KBM-7 (cell line): ENCODE data around the gene SLC6A15.

ENCODE experiments used
- DNase-seq: peaks from one replicate; pipeline ENCODE4 v3.0.0-alpha.2; 2015
- in situ Hi-C: fragments of 300-500 bp; cut with MboI; formaldehyde crosslinking; loops from 2 replicates; pipeline ENCODE4 v1.14.3; 2020; ENCODE audit warnings: low sequenced_read_pairs, low pct_unique_long_range_greater_than_20kb, mixed read lengths

SLC6A15 gene

DNA sequence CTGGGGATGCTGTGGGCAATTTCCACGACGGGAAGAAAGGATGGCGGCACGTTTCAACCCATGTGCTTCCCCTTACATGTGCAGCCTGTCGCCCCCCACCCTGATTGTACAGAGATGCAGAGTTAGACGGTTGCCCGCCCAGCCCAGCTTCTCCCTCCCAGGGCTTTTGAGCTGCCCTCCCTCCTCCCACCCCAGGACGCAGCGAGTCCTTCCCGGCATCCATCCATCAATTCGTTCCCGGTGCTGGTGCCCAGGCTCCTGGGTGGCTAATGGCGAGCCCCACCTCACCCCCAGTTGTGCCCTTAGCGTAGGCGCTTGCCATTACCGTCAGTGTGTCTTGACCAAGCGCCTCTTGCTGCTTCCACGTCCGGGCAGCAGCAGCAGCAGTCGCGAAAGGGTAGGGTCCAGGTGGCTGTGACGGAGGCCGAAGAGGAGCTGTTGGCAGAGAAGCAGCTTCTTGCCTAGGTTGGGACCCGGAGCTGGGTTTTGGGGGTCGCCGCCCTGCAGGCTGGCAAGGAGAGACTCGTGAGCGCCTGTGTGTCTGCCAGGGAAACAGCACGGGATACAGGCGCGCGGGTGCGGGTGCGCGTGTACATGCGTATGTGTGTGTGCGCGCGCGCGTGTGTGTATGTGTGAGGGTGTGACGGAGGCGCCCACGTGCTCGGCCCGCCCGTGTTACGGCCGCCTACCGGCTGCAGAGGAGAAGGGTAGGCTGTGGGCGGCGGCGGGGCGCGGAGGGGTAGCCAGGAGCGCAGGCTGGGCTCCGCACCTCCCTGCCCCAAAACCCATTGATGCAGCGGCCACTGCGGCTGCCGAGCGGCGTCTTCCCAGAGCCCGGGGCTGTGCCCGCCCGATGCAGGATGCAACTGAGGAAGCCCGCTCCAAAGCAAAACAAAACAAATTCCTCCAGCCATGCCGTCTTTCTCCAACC, at the start of gene SLC6A15:
SLC6A15 (minus strand) TSS at position 602 of the 931 bp plus-strand sequence. CDS start 20,679 bp downstream, outside the sequence.
- no peak for DNase-seq
- in situ Hi-C loops = no loop called here

DNA sequence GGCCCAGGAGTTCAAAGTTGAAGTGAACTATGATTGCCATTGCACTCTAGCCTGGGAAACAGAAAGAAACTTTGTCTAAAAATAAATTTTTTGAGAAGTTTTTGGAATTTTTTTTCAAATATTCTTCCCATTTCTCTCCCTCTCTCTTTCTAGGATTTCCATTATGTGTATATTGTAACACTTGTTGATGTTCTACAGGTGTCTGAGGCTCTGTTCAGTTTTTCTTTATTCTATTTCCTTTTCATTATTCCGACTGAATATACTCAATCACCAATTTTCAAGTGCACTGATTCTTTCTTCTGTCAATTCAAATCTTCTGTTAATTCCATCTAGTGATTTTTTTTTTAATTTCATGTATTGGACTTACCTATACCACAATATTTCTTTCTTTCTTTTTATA, 48.3 kb upstream of the SLC6A15 start:
- in situ Hi-C loops = no loop called here
- no peak for DNase-seq

GRCh38 chr12:84955298-84955697, 42.7 kb upstream of the SLC6A15 start:
- in situ Hi-C loops = no loop called here
- DNase-seq = no peak

- in situ Hi-C loops = no loop called here
- no peak for DNase-seq
These were observed 41.8 kb upstream of the SLC6A15 start for GRCh38 chr12:84954415-84954814.

DNA sequence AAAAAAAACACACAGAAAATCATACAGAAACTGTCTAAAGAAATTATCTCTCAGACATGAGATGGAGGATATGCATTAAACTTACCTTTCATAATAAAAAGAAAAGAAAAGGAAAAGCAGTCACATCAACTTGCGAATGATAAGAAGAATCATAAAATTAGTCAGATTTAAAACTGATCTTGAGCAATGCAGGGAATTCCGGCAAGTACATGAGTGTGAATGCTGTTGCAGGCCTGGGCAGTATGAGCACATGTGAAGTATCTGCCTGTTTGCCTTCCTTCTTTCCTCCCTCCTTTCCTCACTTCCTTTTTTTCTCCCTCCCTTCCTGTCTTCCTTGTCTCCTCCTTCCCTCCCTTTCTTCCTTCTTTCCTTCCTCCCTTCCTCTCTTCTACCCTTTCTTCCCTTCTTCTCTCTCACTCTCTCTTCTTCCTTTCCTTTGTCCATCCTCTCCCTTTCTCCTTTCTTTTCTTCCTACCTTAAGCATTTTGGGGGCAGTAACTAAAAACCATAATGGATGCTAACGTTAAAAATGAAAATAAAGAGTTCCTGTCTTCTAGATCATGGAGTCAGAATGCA, 38.5 kb upstream of the SLC6A15 start:
- no peak for DNase-seq
- in situ Hi-C loops = no loop called here

DNA sequence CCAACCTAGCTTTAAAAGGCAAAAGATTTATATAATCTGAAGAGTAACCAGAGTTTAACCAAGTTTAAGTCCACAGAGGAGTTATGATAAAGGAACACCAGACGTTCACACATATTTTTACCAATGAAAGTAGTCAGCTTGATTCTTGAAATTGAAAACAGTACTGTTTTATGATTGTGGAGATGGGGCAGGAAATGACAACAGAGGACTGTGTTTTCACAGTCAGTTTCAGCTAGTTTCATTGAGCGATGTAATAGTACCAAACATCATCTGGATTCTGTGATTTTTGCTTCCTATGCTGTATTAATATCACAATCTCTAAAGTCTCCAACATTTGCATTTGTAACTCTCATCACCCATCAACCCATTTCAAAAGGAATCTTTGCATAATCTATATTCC, 34.2 kb upstream of the SLC6A15 start:
- DNase-seq = no peak
- in situ Hi-C loops = no loop called here

GRCh38 chr12:84937415-84937814, 24.8 kb upstream of the SLC6A15 start:
- DNase-seq = no peak
- in situ Hi-C loops = no loop called here

- no peak for DNase-seq
- in situ Hi-C loops = no loop called here
These were observed 16.9 kb upstream of the SLC6A15 start for GRCh38 chr12:84929501-84929900.

GRCh38 chr12:84924981-84925380, 12.4 kb upstream of the SLC6A15 start:
- in situ Hi-C loops = no loop called here

GRCh38 chr12:84922693-84923092, 10.1 kb upstream of the SLC6A15 start:
- no peak for DNase-seq
- in situ Hi-C loops = no loop called here

More at GRCh38 chr12:84924981-84925380, 12.4 kb upstream of the SLC6A15 start:
- no peak for DNase-seq

GRCh38 chr12:84920331-84920730, 7.7 kb upstream of the SLC6A15 start:
- in situ Hi-C loops = no loop called here
- no peak for DNase-seq

- in situ Hi-C loops = no loop called here
- no peak for DNase-seq
These were observed 6.7 kb upstream of the SLC6A15 start for GRCh38 chr12:84919271-84919670.

DNA sequence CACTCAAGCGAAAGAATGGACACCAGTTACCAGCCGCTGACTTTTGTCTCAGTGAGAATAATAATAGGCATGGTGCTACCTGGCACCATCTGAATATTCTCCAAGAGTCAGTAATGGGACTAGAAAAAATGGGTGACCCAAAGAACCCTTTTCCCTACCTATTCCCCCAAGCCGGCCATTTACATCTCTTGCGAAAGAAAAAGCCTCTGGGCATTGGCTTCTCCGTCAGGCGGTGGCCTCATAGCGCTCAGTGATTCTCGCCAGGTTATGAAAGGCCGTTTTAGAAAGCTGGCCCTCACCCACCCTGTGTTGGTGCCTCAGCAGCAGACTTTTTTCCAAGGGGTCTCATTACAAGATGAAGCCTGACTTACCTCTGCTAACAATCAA, 523 bp upstream of the SLC6A15 start:
- DNase-seq = no peak
- in situ Hi-C loops = no loop called here

DNA sequence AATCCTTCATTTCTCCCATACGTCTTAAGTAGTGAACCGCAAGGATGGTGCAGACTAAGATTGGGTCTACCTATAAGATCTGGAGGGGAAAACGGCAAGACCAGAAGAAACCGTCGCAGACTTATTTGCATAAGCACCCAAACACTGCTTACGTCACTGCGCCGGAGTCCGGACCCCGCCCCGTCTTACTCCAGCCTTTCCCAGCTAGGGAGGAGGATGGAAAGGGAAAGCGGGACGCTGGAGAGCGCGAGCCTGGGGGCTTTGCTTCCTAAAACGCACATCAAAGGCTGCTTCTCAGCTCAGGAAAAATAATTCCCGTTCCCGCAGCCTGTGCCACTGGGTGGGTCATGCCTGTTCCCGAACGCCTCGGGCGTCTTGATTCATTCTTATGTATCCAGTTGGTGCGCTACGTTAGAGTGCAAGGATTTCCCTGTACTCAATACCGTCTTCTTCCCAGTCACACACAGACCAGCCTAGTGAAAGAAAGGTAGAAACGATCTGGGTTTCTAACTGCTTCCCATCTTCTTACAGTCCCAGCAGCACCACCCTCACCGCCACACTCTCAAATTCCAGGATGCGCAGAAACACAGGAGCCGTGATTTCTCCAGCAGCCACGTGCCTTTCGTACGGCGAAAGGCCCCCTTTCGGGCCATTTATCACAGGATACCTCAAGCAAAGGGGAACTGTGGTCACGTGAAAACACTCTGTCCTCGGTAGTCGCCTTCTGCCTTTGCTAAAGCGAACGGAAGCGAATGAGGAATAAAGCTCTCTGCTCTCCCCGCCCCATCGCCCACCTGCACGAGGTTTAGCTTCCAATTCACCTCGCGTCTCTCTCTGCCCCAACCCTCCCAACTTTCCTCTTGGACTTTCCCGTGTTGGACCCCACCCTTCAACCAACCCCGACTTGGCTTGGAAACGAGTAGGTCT, 1.1 kb downstream of the SLC6A15 start:
- no peak for DNase-seq
- in situ Hi-C loops = no loop called here

- in situ Hi-C loops = no loop called here
These were observed 1.9 kb downstream of the SLC6A15 start for GRCh38 chr12:84910549-84911241.

DNA sequence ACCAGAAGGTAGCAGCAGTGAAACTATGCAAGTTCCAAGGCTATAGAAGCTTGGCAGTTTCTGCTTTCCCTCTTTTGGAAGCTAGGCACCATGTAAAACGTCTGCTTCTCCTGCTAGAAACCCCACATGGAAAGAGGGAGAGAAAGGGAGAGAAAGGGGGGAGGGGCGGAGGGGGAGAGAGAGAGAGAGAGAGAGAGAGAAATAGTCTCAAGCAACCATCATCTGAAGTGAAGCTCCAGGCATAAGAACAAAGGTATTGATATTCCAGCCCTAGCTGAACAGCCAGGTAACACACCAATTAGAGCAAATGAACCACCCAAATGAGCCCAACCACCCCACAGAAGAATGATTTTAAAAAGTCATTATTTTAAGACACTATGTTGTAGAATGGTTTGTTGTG, 8.5 kb downstream of the SLC6A15 start:
- in situ Hi-C loops = no loop called here

More at GRCh38 chr12:84910549-84911241, 1.9 kb downstream of the SLC6A15 start:
- no peak for DNase-seq

GRCh38 chr12:84891106-84891838, 21.3 kb downstream of the SLC6A15 start:
- no peak for DNase-seq
- in situ Hi-C loops = no loop called here

More for the DNA sequence above, 8.5 kb downstream of the SLC6A15 start:
- no peak for DNase-seq

DNA sequence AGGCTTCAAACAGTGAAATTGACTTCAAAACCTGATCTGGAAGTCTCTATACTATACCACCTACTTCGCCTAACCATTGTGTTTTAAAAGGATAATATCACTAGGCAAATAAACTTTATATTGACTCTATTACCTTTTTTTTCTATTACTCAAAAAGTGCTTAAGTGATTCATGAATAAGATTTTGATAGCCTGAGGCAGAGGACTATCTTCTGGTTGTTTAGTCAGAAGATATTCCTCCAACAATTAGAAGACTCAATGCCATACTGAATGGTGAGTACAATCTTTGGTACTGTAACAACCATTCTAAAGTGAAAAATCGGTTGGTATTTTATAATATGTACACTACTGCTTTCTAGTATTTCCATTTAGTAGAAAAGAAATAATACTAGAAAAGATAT, 22.8 kb downstream of the SLC6A15 start:
- no peak for DNase-seq
- in situ Hi-C loops = no loop called here
